Mammary epithelial cell (primary cell): ENCODE results near the gene DENND5A.

Experiments used
- CTCF ChIP-seq, 2 donors: IDR thresholded peaks in 1 of 2; conservative IDR thresholded peaks in 1 of 2; 2 replicates each; pipeline ENCODE4 v1.5.1; 2011 to 2012; ENCODE audit warnings: inconsistent platforms in 2 of 2, low read length in 2 of 2, mild to moderate bottlenecking in 2 of 2, control low read depth in 1 of 2, low read depth in 1 of 2; ENCODE audit not compliant: insufficient read depth in 1 of 2; ENCODE audit errors: extremely low read depth in 1 of 2
- EZH2 ChIP-seq: IDR thresholded peaks from 2 replicates; pipeline ENCODE4 v1.6.1; 2012; ENCODE audit warnings: low read length, inconsistent platforms, borderline replicate concordance

GRCh38 chr11:9310485-9311090 is 45.4 kb upstream of the DENND5A start:
- TF ChIP-seq CTCF (conservative IDR thresholded peaks at IDR 0.05 in 1 of 2, IDR thresholded peaks at IDR 0.05 in 1 of 2; ENCODE audit: extremely low read depth in 1 of 2, insufficient read depth in 1 of 2, low read depth in 1 of 2, low read length in 2 of 2) = no peak
- no peak for TF ChIP-seq EZH2
